ENCODE results near the gene CLSTN2. TPM values are rescaled to one million over a fixed set of nuclear protein-coding genes. Genes with fewer than 3 reads are reported as not detected.

Gene CLSTN2
- total and polyA plus RNA-seq, 2 of the 8 experiments (the other 6 are each of a cell fraction or from before 2014, with no cell fraction given) = 0.39 to 0.52 TPM

DNA sequence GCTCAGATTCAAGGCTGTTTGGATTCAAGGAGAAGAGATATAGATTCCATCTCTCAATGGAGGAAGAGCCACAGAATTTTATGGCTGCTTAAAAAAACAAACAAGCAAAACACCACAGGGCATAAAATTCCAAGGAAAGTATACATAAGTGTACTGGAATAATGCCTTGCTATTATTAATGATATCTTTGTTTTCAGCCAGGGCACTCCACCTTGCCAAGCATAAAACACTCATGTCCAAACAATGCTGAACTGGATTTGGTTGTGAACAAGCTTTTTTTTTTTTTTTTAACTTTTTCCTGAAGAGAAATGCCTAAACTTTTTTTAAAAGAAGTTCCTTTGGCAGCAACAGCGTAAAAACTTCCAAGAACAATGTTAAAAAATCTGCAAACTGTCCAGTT lies 4.8 kb upstream of the CLSTN2 start:
- Histone ChIP-seq H3K56ac (replicated peaks; ENCODE audit: insufficient read length, low read depth, low read length) (no peak overlapping the region), H4K8ac (ENCODE audit: extremely low read depth, insufficient read depth, low read length) (no peak overlapping the region), H3K27ac (ENCODE audit: low read depth, low read length) (no peak overlapping the region), H2BK120ac (replicated peaks; ENCODE audit: low read depth, low read length) (no peak overlapping the region), H2AFZ (ENCODE audit: low read length) (no peak overlapping the region), H3K4me3 (ENCODE audit: extremely low read depth in 1 of 4, insufficient read depth in 2 of 4, low read depth in 3 of 4, low read length in 4 of 4) (no peak overlapping the region), H2BK5ac (ENCODE audit: low read depth, low read length) (no peak overlapping the region), H3K14ac (ENCODE audit: insufficient read length) (no peak overlapping the region), H2BK20ac (ENCODE audit: low read length) (no peak overlapping the region), H2BK12ac (ENCODE audit: low read depth, low read length) (no peak overlapping the region), H2AK5ac (ENCODE audit: low read depth, low read length) (no peak overlapping the region), H4K20me1 (replicated peaks in 1 of 2; ENCODE audit: control insufficient read depth in 1 of 2, insufficient read depth in 2 of 2, low read length in 2 of 2) (no peaks in the 10 kb centered on the region), H4K91ac (replicated peaks; ENCODE audit: insufficient read length, low read length) (no peak overlapping the region), H3K23me2 (ENCODE audit: low read depth, low read length) (peaks cover 5% of the 10 kb centered on the region; the same call in 1 of the 2 replicates), H3K18ac (ENCODE audit: extremely low read depth, low read length) (no peak overlapping the region), H3K79me1 (ENCODE audit: low read depth, low read length) (no peaks in the 10 kb centered on the region), H3K9ac (replicated peaks in 1 of 4; ENCODE audit: extremely low read depth in 1 of 4, low read depth in 3 of 4, low read length in 3 of 4) (no peak overlapping the region), H3K4ac (replicated peaks; ENCODE audit: insufficient read length, low read depth, low read length) (no peak overlapping the region), H3K79me2 (ENCODE audit: control insufficient read depth in 1 of 2, insufficient read depth in 2 of 2, low read length in 2 of 2) (no peaks in the 10 kb centered on the region), H3K4me2 (ENCODE audit: insufficient read depth in 1 of 2, low read depth in 2 of 2, low read length in 2 of 2) (no peak overlapping the region), H3K27me3 (replicated peaks in 1 of 4; ENCODE audit: control insufficient read depth in 3 of 4, extremely low read depth in 1 of 4, insufficient read depth in 3 of 4, low read length in 3 of 4) (peaks cover 0 to 9% (median 4%) of the 10 kb centered on the region in 4 experiments; a peak in 6 of 7 replicates), H3K4me1 (replicated peaks in 1 of 4; ENCODE audit: control insufficient read depth in 3 of 4, insufficient read depth in 4 of 4, low read length in 3 of 4) (no peaks in the 10 kb centered on the region), H4K5ac (ENCODE audit: insufficient read length, low read depth, low read length) (no peak overlapping the region), H3K23ac (ENCODE audit: insufficient read length) (no peak overlapping the region), H3K36me3 (ENCODE audit: control insufficient read depth in 2 of 4, insufficient read depth in 4 of 4, low read length in 3 of 4) (no peaks in the 10 kb centered on the region), H3K9me3 (ENCODE audit: insufficient read depth in 2 of 2, low read depth in 1 of 2, low read length in 1 of 2) (no peaks in the 10 kb centered on the region), H2BK15ac (ENCODE audit: low read length) (no peak overlapping the region)
- TF ChIP-seq TBP (IDR thresholded peaks at IDR 0.05; ENCODE audit: low read depth, low read length) = no peak
- TF ChIP-seq EZH2 (IDR thresholded peaks at IDR 0.05; ENCODE audit: low read depth, low read length, severe bottlenecking) = no peak
- no peak for TF ChIP-seq SIX5 (IDR thresholded peaks at IDR 0.05; ENCODE audit: low read depth, low read length)
- TF ChIP-seq, protein P1, sequence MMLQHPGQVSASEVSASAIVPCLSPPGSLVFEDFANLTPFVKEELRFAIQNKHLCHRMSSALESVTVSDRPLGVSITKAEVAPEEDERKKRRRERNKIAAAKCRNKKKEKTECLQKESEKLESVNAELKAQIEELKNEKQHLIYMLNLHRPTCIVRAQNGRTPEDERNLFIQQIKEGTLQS (IDR thresholded peaks at IDR 0.05; ENCODE audit: insufficient read depth, low read depth, low read length) = no peak
- TF ChIP-seq ASH2L (IDR thresholded peaks at IDR 0.05; ENCODE audit: low read length) = no peak
- no peak for TF ChIP-seq BRCA1 (IDR thresholded peaks at IDR 0.05; ENCODE audit: low read depth, low read length)
- no peak for TF ChIP-seq CBX8 (IDR thresholded peaks at IDR 0.05; ENCODE audit: borderline replicate concordance, low read depth, low read length)
- no peak for TF ChIP-seq SIN3A (conservative IDR thresholded peaks at IDR 0.05 in 1 of 2, IDR thresholded peaks at IDR 0.05 in 1 of 2; ENCODE audit: low read depth in 1 of 2, low read length in 2 of 2)
- TF ChIP-seq EGR1 (IDR thresholded peaks at IDR 0.05; ENCODE audit: borderline replicate concordance, low read depth, low read length) = no peak
- TF ChIP-seq RFX5 (IDR thresholded peaks at IDR 0.05; ENCODE audit: borderline replicate concordance, low read depth, low read length) = no peak
- TF ChIP-seq, protein P2, sequence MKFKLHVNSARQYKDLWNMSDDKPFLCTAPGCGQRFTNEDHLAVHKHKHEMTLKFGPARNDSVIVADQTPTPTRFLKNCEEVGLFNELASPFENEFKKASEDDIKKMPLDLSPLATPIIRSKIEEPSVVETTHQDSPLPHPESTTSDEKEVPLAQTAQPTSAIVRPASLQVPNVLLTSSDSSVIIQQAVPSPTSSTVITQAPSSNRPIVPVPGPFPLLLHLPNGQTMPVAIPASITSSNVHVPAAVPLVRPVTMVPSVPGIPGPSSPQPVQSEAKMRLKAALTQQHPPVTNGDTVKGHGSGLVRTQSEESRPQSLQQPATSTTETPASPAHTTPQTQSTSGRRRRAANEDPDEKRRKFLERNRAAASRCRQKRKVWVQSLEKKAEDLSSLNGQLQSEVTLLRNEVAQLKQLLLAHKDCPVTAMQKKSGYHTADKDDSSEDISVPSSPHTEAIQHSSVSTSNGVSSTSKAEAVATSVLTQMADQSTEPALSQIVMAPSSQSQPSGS (IDR thresholded peaks at IDR 0.05; ENCODE audit: low read length) = no peak
- CTCF ChIA-PET (ENCODE audit: partially characterized antibody) = no interaction called here
- WGBS, 2 experiments (ENCODE audit: extremely low coverage in 1 of 2, insufficient coverage in 1 of 2, insufficient read length in 1 of 2, insufficient replicate concordance in 2 of 2, low coverage in 1 of 2, low lambda C conversion rate in 2 of 2, missing lambda C conversion rate in 1 of 2) = 94% methylated on average over 1 of the region's 1 CpG; no CpG with 5 or more reads in 1 of the 2 experiments
- POLR2A ChIA-PET (ENCODE audit: partially characterized antibody) = no interaction called here
- FAIRE-seq = no peak
- DNase-seq (ENCODE audit: low read depth in 1 of 2, low spot score in 2 of 2) = no peak

Data from H1 (cell line).